ENCODE data around the gene NOL12.
A peak's percentile ranks its signal among the peaks of the same experiment; 100 is the strongest.

The NOL12 gene

GRCh38 chr22:37639070-37639760, 46.9 kb upstream of the NOL12 start, which contains the start of gene SH3BP1:
SH3BP1 (plus strand) TSS chr22:37639669; CDS start chr22:37639788, 119 bp downstream.
- Histone ChIP-seq H4K20me1 (ENCODE audit: insufficient read depth, low read length) (no peaks in the 10 kb centered on the region), H3K9me2 (ENCODE audit: low read depth, low read length) (no peaks in the 10 kb centered on the region), H3F3A (ENCODE audit: insufficient read depth, low read length) (peaks cover 3% of the 10 kb centered on the region; the same call in 1 of the 2 replicates), H3K4me2 (ENCODE audit: low read length) (peak within 1 kb of the TSS; percentile 87), H3K9me3 (ENCODE audit: low read length) (no peaks in the 10 kb centered on the region), H3K27ac (ENCODE audit: low read depth, low read length, poor library complexity, severe bottlenecking) (peak within 1 kb of the TSS; percentile 66), H3K4me3 (ENCODE audit: low read depth, low read length, poor library complexity, severe bottlenecking) (peak within 1 kb of the TSS; percentile 72), H3K27me3 (ENCODE audit: insufficient read depth, low read length) (no peaks in the 10 kb centered on the region), H3K9ac (ENCODE audit: low read length) (peak within 1 kb of the TSS; percentile 82), H3K4me1 (ENCODE audit: insufficient read depth, low read length, severe bottlenecking) (peaks cover 25% of the 10 kb centered on the region), H3K36me3 (ENCODE audit: insufficient read depth, low read length) (peaks cover 21% of the 10 kb centered on the region; the same call in 1 of the 2 replicates), H2AFZ (ENCODE audit: low read length) (no peak within 1 kb of the TSS), H3K79me2 (ENCODE audit: insufficient read depth, low read length) (no peaks in the 10 kb centered on the region)
- TF ChIP-seq EZH2 (IDR thresholded peaks at IDR 0.05; ENCODE audit: borderline replicate concordance, low read length) = no peak
- TF ChIP-seq, protein P1, sequence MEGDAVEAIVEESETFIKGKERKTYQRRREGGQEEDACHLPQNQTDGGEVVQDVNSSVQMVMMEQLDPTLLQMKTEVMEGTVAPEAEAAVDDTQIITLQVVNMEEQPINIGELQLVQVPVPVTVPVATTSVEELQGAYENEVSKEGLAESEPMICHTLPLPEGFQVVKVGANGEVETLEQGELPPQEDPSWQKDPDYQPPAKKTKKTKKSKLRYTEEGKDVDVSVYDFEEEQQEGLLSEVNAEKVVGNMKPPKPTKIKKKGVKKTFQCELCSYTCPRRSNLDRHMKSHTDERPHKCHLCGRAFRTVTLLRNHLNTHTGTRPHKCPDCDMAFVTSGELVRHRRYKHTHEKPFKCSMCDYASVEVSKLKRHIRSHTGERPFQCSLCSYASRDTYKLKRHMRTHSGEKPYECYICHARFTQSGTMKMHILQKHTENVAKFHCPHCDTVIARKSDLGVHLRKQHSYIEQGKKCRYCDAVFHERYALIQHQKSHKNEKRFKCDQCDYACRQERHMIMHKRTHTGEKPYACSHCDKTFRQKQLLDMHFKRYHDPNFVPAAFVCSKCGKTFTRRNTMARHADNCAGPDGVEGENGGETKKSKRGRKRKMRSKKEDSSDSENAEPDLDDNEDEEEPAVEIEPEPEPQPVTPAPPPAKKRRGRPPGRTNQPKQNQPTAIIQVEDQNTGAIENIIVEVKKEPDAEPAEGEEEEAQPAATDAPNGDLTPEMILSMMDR (IDR thresholded peaks at IDR 0.05; ENCODE audit: low read length) = no peak

GRCh38 chr22:37639771-37640590, 46.2 kb upstream of the NOL12 start:
- Histone ChIP-seq H3K36me3 (ENCODE audit: insufficient read depth, low read length) (peaks cover 24% of the 10 kb centered on the region; the same call in 1 of the 2 replicates), H3K4me2 (ENCODE audit: low read length) (peak overlapping the region; percentile 87), H4K20me1 (ENCODE audit: insufficient read depth, low read length) (no peaks in the 10 kb centered on the region), H2AFZ (ENCODE audit: low read length) (no peak overlapping the region), H3F3A (ENCODE audit: insufficient read depth, low read length) (peaks cover 3% of the 10 kb centered on the region; the same call in 1 of the 2 replicates), H3K79me2 (ENCODE audit: insufficient read depth, low read length) (no peaks in the 10 kb centered on the region), H3K9me2 (ENCODE audit: low read depth, low read length) (no peaks in the 10 kb centered on the region), H3K4me3 (ENCODE audit: low read depth, low read length, poor library complexity, severe bottlenecking) (peak overlapping the region; percentile 72), H3K27me3 (ENCODE audit: insufficient read depth, low read length) (no peaks in the 10 kb centered on the region), H3K9ac (ENCODE audit: low read length) (peak overlapping the region; percentile 82), H3K9me3 (ENCODE audit: low read length) (no peaks in the 10 kb centered on the region), H3K4me1 (ENCODE audit: insufficient read depth, low read length, severe bottlenecking) (peaks cover 20% of the 10 kb centered on the region), H3K27ac (ENCODE audit: low read depth, low read length, poor library complexity, severe bottlenecking) (peak overlapping the region; percentile 66)
- no peak for TF ChIP-seq EZH2 (IDR thresholded peaks at IDR 0.05; ENCODE audit: borderline replicate concordance, low read length)
- TF ChIP-seq, protein P1 (IDR thresholded peaks at IDR 0.05; ENCODE audit: low read length) = no peak

GRCh38 chr22:37640591-37641560, 45.3 kb upstream of the NOL12 start:
- H3K4me3 ChIP-seq (ENCODE audit: low read depth, low read length, poor library complexity, severe bottlenecking) = peak overlapping the region; percentile 72
- no peaks in the 10 kb centered on the region for H4K20me1 ChIP-seq (ENCODE audit: insufficient read depth, low read length)
- peak overlapping the region; percentile 66 for H3K27ac ChIP-seq (ENCODE audit: low read depth, low read length, poor library complexity, severe bottlenecking)
- H3K4me1 ChIP-seq (ENCODE audit: insufficient read depth, low read length, severe bottlenecking) = peaks cover 20% of the 10 kb centered on the region
- H3K9me3 ChIP-seq (ENCODE audit: low read length) = no peaks in the 10 kb centered on the region
- no peaks in the 10 kb centered on the region for H3K79me2 ChIP-seq (ENCODE audit: insufficient read depth, low read length)
- no peaks in the 10 kb centered on the region for H3K9me2 ChIP-seq (ENCODE audit: low read depth, low read length)
- peaks cover 3% of the 10 kb centered on the region; the same call in 1 of the 2 replicates for H3F3A ChIP-seq (ENCODE audit: insufficient read depth, low read length)
- peaks cover 31% of the 10 kb centered on the region; the same call in 1 of the 2 replicates for H3K36me3 ChIP-seq (ENCODE audit: insufficient read depth, low read length)
- peak overlapping the region; percentile 82 for H3K9ac ChIP-seq (ENCODE audit: low read length)
- no peak for TF ChIP-seq EZH2 (IDR thresholded peaks at IDR 0.05; ENCODE audit: borderline replicate concordance, low read length)
- TF ChIP-seq, protein P1 (IDR thresholded peaks at IDR 0.05; ENCODE audit: low read length) = peak; percentile 37
- peak overlapping the region; percentile 87 for H3K4me2 ChIP-seq (ENCODE audit: low read length)
- H2AFZ ChIP-seq (ENCODE audit: low read length) = no peak overlapping the region
- H3K27me3 ChIP-seq (ENCODE audit: insufficient read depth, low read length) = no peaks in the 10 kb centered on the region
